ENCODE measurements around the gene DDX5.
"Not testable (repeated sequence)": the region's sequence is repeated elsewhere in the genome, so short reads cannot be mapped to it uniquely, and the experiment has no call there.

DDX5 gene

DNA sequence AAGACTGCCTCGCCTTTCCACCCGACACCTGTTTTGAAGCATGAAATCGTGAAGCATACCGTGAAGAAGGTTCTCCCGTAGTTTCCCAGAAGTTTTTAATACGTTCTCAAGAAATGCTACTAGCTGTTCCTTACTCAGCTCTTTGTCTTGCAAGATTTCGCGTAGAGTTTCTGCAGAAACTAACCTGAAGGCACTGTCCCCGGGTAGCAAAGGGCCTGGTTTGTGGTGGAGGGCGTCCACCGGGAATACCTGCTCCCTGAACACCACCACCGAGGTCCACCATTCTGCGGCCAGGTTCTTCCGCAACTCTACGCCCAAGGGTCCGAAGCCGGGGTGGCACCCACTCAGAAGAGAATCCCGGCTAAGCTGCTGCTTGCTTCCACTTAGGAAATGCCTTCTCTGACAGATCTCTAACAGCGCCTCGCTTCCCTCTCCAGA, 9.7 kb downstream of the DDX5 start:
- Histone ChIP-seq H3K4me1 (ENCODE audit: control extremely low read depth in 1 of 4, control insufficient read depth in 4 of 4, insufficient read depth in 4 of 4, low read length in 3 of 4) (peaks cover 10 to 54% (median 34%) of the 10 kb centered on the region in 4 experiments), H3K9me3 (ENCODE audit: control extremely low read depth in 1 of 5, control insufficient read depth in 4 of 5, insufficient read depth in 2 of 5, low read depth in 1 of 5, low read length in 4 of 5) (no peaks in the 10 kb centered on the region), H3K36me3 (ENCODE audit: control insufficient read depth in 4 of 4, insufficient read depth in 4 of 4, low read length in 3 of 4) (peaks cover 20 to 48% (median 37%) of the 10 kb centered on the region in 4 experiments), H3K27me3 (replicated peaks in 2 of 5; ENCODE audit: control insufficient read depth in 4 of 5, insufficient read depth in 5 of 5, low read length in 4 of 5) (no peaks in the 10 kb centered on the region), H3K27ac (ENCODE audit: insufficient read depth in 1 of 2, low read depth in 1 of 2, low read length in 2 of 2, poor library complexity in 1 of 2, severe bottlenecking in 2 of 2) (peak overlapping the region; percentile 87 to 95), H3K4me3 (ENCODE audit: control insufficient read depth in 1 of 7, extremely low read depth in 1 of 7, insufficient read depth in 4 of 7, low read depth in 2 of 7, low read length in 6 of 7) (peak overlapping the region; percentile 71 to 95 (median 88))
- DNase-seq, result no peak
- under 1% methylated on average over 18 of the region's 20 CpGs for WGBS (ENCODE audit: insufficient coverage)
- POLR2A ChIA-PET, result interaction anchor here (0.5 to 5.4 kb wide), 5 partner anchors 10 to 67 kb away, joined by 4 to 55 read pairs (median 5); partner anchors contain the start of genes CEP95, DDX5 and MILR1
- CTCF ChIA-PET, result interaction anchor here (1.2 to 13.1 kb wide), 3 partner anchors 10 to 74 kb away, joined by 3 to 261 read pairs (median 15); partner anchors contain the start of genes CEP95 and DDX5

DNA sequence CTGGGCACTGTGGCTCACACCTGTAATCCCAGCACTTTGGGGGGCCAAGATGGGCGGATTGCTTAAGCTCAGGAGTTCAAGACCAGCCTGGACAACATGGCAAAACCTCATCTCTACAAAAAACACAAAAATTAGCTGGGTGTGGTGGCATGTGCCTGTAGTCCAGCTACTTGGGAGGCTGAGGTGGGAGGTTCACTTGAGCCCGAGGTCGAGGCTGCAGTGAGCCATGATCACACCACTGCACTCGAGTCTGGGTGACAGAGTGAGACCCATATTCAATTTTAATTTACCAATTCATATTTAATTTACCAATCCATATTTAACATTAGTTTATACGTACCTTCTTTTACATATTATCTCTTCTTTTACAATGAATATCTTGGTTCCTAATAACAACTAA, 10.8 kb downstream of the DDX5 start:
- H3K9me3 ChIP-seq (ENCODE audit: control extremely low read depth in 1 of 5, control insufficient read depth in 4 of 5, insufficient read depth in 2 of 5, low read depth in 1 of 5, low read length in 4 of 5); DNase-seq; H3K27ac ChIP-seq (ENCODE audit: insufficient read depth in 1 of 2, low read depth in 1 of 2, low read length in 2 of 2, poor library complexity in 1 of 2, severe bottlenecking in 2 of 2); H3K27me3 ChIP-seq (replicated peaks in 2 of 5; ENCODE audit: control insufficient read depth in 4 of 5, insufficient read depth in 5 of 5, low read length in 4 of 5): not testable (repeated sequence)
- WGBS (ENCODE audit: insufficient coverage), result 97% methylated on average over 4 of the region's 5 CpGs
- CTCF ChIA-PET, result interaction anchor here (1.2 to 13.1 kb wide), 3 partner anchors 73 to 185 kb away, joined by 3 to 261 read pairs (median 3); no protein-coding TSS in a partner anchor
- peaks cover 10 to 54% (median 34%) of the 10 kb centered on the region in 4 experiments for H3K4me1 ChIP-seq (ENCODE audit: control extremely low read depth in 1 of 4, control insufficient read depth in 4 of 4, insufficient read depth in 4 of 4, low read length in 3 of 4)
- H3K4me3 ChIP-seq (ENCODE audit: control insufficient read depth in 1 of 7, extremely low read depth in 1 of 7, insufficient read depth in 4 of 7, low read depth in 2 of 7, low read length in 6 of 7), result peak overlapping the region in 5 of 7 experiments; percentile 83 to 95 (median 88)
- H3K36me3 ChIP-seq (ENCODE audit: control insufficient read depth in 4 of 4, insufficient read depth in 4 of 4, low read length in 3 of 4), result peaks cover 15 to 48% (median 35%) of the 10 kb centered on the region in 4 experiments
- POLR2A ChIA-PET, result interaction anchor here (5.4 kb wide), 1 partner anchor 11 kb away, joined by 55 read pairs; the partner anchor contains the start of genes CEP95 and DDX5

DNA sequence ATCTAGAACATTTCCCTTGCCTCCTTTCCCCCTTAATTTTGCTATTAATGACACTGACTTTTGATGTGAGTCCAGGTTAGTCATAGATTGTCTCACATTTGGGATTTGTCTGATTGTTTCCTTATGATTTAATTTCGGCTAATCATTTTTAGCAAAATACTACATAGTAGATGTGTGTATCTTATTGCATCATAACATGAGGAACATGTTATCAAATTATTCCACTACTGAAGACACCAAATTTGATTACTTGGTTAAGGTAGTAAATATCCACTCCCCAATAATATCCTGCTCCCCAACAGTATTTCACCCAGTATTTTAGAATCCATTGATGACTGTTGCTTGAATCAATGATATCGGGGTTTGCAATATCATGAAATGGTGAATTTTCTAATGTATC, 12.0 kb downstream of the DDX5 start:
- ChIA-PET POLR2A (interaction anchor here (5.4 kb wide), 1 partner anchor 12 kb away, joined by 55 read pairs; the partner anchor contains the start of genes CEP95 and DDX5), CTCF (interaction anchor here (1.1 to 13.1 kb wide), 3 partner anchors 72 to 184 kb away, joined by 3 to 261 read pairs (median 3); no protein-coding TSS in a partner anchor)
- Histone ChIP-seq H3K9me3 (ENCODE audit: control extremely low read depth in 1 of 5, control insufficient read depth in 4 of 5, insufficient read depth in 2 of 5, low read depth in 1 of 5, low read length in 4 of 5) (no peaks in the 10 kb centered on the region), H3K27me3 (replicated peaks in 2 of 5; ENCODE audit: control insufficient read depth in 4 of 5, insufficient read depth in 5 of 5, low read length in 4 of 5) (no peaks in the 10 kb centered on the region), H3K27ac (ENCODE audit: insufficient read depth in 1 of 2, low read depth in 1 of 2, low read length in 2 of 2, poor library complexity in 1 of 2, severe bottlenecking in 2 of 2) (peak overlapping the region in 1 of 2 experiments; percentile 57), H3K4me3 (ENCODE audit: control insufficient read depth in 1 of 7, extremely low read depth in 1 of 7, insufficient read depth in 4 of 7, low read depth in 2 of 7, low read length in 6 of 7) (peak overlapping the region in 3 of 7 experiments; percentile 8 to 41 (median 34)), H3K4me1 (ENCODE audit: control extremely low read depth in 1 of 4, control insufficient read depth in 4 of 4, insufficient read depth in 4 of 4, low read length in 3 of 4) (peaks cover 10 to 48% (median 34%) of the 10 kb centered on the region in 4 experiments), H3K36me3 (ENCODE audit: control insufficient read depth in 4 of 4, insufficient read depth in 4 of 4, low read length in 3 of 4) (peaks cover 13 to 48% (median 37%) of the 10 kb centered on the region in 4 experiments)
- no peak for DNase-seq
- no CpG with 5 or more reads among the region's 2 CpGs for WGBS (ENCODE audit: insufficient coverage)

DNA sequence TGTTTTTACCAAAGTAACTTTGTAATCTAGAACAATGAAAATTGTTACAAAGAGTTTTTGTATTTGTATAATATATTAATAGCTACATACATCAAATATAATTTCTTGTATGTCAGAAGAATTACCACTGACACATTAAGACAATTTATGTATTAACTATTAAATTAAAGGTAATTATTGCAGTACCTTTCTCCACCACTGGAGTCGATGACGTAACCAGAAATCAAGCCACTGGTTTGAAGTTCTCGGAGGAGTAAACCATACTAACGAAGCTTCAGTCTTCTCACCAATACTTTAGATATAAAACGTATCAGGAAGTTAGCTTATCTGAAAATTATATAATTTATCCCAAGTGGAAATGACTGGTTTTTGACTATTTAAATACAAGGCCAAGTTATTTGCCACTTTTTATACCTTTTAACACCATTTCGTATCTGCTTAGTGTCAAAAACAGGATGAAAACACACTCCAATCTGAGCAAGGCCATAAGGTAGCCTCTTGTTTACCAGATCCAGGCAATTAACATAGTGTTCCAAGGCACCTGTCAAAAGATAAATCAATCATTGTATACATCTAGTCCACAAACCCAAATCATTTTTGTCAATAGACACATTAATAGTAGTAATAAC, 13.5 kb downstream of the DDX5 start:
- POLR2A ChIA-PET, result interaction anchor here (1.2 kb wide), 1 partner anchor 14 kb away, joined by 3 read pairs; the partner anchor contains the start of genes CEP95 and DDX5

DNA sequence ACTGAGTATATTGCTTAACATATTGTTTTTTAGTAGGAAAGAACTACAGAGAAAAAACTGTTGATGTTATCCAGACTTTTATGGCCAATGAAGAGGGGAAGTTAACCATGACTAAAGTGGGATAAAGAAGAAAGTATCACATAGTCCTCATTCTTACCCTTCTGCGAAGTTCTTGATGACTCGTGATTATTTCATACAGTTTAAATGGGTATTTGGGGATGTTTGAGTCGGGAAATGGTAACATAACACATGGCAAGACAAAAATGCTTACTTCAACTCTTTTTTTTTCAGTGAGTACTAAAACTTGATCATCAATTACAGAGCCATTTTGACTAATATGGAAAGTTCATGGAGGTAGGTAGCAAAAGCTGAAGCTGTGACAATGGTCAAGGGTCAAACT, 14.1 kb downstream of the DDX5 start:
- Histone ChIP-seq H3K4me3 (ENCODE audit: control insufficient read depth in 1 of 7, extremely low read depth in 1 of 7, insufficient read depth in 4 of 7, low read depth in 2 of 7, low read length in 6 of 7) (no peak overlapping the region), H3K9me3 (ENCODE audit: control extremely low read depth in 1 of 5, control insufficient read depth in 4 of 5, insufficient read depth in 2 of 5, low read depth in 1 of 5, low read length in 4 of 5) (no peaks in the 10 kb centered on the region), H3K36me3 (ENCODE audit: control insufficient read depth in 4 of 4, insufficient read depth in 4 of 4, low read length in 3 of 4) (peaks cover 21 to 53% (median 42%) of the 10 kb centered on the region in 4 experiments), H3K27ac (ENCODE audit: insufficient read depth in 1 of 2, low read depth in 1 of 2, low read length in 2 of 2, poor library complexity in 1 of 2, severe bottlenecking in 2 of 2) (no peak overlapping the region), H3K4me1 (ENCODE audit: control extremely low read depth in 1 of 4, control insufficient read depth in 4 of 4, insufficient read depth in 4 of 4, low read length in 3 of 4) (peaks cover 10 to 31% (median 24%) of the 10 kb centered on the region in 4 experiments), H3K27me3 (replicated peaks in 2 of 5; ENCODE audit: control insufficient read depth in 4 of 5, insufficient read depth in 5 of 5, low read length in 4 of 5) (no peaks in the 10 kb centered on the region)
- POLR2A ChIA-PET, result interaction anchor here (1.3 kb wide), 1 partner anchor 72 kb away, joined by 4 read pairs; no protein-coding TSS in a partner anchor
- CTCF ChIA-PET, result interaction anchor here (0.7 to 13.1 kb wide), 19 partner anchors 9 to 189 kb away, joined by 3 to 261 read pairs (median 5); partner anchors contain the start of gene CEP95
- DNase-seq, result no peak
- no CpG with 5 or more reads among the region's 3 CpGs for WGBS (ENCODE audit: insufficient coverage)

More for the DNA sequence above, 13.5 kb downstream of the DDX5 start:
- peaks cover 10 to 37% (median 29%) of the 10 kb centered on the region in 4 experiments for H3K4me1 ChIP-seq (ENCODE audit: control extremely low read depth in 1 of 4, control insufficient read depth in 4 of 4, insufficient read depth in 4 of 4, low read length in 3 of 4)
- no peak overlapping the region for H3K4me3 ChIP-seq (ENCODE audit: control insufficient read depth in 1 of 7, extremely low read depth in 1 of 7, insufficient read depth in 4 of 7, low read depth in 2 of 7, low read length in 6 of 7)
- WGBS (ENCODE audit: insufficient coverage), result 100% methylated on average over 1 of the region's 6 CpGs
- peak; percentile 61 to 74 (median 70) for DNase-seq
- H3K27me3 ChIP-seq (replicated peaks in 2 of 5; ENCODE audit: control insufficient read depth in 4 of 5, insufficient read depth in 5 of 5, low read length in 4 of 5), result no peaks in the 10 kb centered on the region
- CTCF ChIA-PET, result interaction anchor here (0.7 to 13.1 kb wide), 15 partner anchors 10 to 189 kb away, joined by 3 to 261 read pairs (median 5); partner anchors contain the start of gene CEP95
- H3K36me3 ChIP-seq (ENCODE audit: control insufficient read depth in 4 of 4, insufficient read depth in 4 of 4, low read length in 3 of 4), result peaks cover 20 to 50% (median 38%) of the 10 kb centered on the region in 4 experiments
- H3K9me3 ChIP-seq (ENCODE audit: control extremely low read depth in 1 of 5, control insufficient read depth in 4 of 5, insufficient read depth in 2 of 5, low read depth in 1 of 5, low read length in 4 of 5), result no peaks in the 10 kb centered on the region
- H3K27ac ChIP-seq (ENCODE audit: insufficient read depth in 1 of 2, low read depth in 1 of 2, low read length in 2 of 2, poor library complexity in 1 of 2, severe bottlenecking in 2 of 2), result no peak overlapping the region

DNA sequence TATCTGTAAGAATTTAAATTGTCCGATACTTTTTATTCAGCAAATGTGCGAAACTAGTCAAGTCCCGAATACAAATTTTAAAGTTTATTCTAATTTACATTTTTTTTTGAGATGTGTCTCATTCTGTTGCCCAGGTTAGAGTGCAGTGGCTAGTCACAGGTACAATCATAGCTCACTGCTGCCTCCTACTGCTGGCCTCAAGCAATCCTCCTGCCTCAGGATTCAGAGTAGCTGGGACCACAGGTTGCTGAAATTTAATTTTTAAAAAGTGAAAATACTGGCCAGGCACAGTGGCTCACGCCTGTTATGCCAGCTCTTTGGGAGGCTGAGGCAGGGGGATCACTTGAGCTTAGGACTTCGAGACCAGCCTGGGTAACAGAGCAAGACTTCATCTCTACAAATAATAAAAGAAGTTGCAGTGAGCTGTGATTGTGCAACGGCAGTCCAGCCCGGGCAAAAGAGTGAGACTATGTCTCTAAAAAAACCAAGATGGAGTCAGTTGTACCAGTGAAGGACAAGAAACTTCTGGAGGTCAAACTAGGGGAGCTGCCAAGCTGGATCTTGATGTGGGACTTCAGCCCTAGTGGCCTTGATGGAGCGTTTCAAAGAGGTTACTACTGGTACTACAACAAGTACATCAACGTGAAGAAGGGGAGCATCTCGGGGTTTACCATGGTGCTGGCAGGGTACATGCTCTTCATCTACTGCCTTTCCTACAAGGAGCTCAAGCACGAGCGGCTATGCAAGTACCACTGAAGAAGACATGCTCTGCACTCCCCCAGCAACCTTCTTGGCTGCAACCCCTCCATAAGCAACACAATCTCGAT, 14.8 kb downstream of the DDX5 start:
- ChIA-PET POLR2A (interaction anchor here (1.0 to 1.3 kb wide), 2 partner anchors 24 to 71 kb away, joined by 3 to 4 read pairs; no protein-coding TSS in a partner anchor), CTCF (interaction anchor here (0.6 to 13.1 kb wide), 30 partner anchors 8 to 185 kb away, joined by 3 to 261 read pairs (median 4); partner anchors contain the start of gene CEP95)
- H3K27ac ChIP-seq (ENCODE audit: insufficient read depth in 1 of 2, low read depth in 1 of 2, low read length in 2 of 2, poor library complexity in 1 of 2, severe bottlenecking in 2 of 2), result no peak overlapping the region
- H3K27me3 ChIP-seq (replicated peaks in 2 of 5; ENCODE audit: control insufficient read depth in 4 of 5, insufficient read depth in 5 of 5, low read length in 4 of 5), result no peaks in the 10 kb centered on the region
- DNase-seq, result peak; percentile 60 to 85 (median 79)
- H3K4me3 ChIP-seq (ENCODE audit: control insufficient read depth in 1 of 7, extremely low read depth in 1 of 7, insufficient read depth in 4 of 7, low read depth in 2 of 7, low read length in 6 of 7), result no peak overlapping the region
- H3K9me3 ChIP-seq (ENCODE audit: control extremely low read depth in 1 of 5, control insufficient read depth in 4 of 5, insufficient read depth in 2 of 5, low read depth in 1 of 5, low read length in 4 of 5), result no peaks in the 10 kb centered on the region
- WGBS (ENCODE audit: insufficient coverage), result 96% methylated on average over 10 of the region's 13 CpGs
- H3K4me1 ChIP-seq (ENCODE audit: control extremely low read depth in 1 of 4, control insufficient read depth in 4 of 4, insufficient read depth in 4 of 4, low read length in 3 of 4), result peaks cover 9 to 26% (median 19%) of the 10 kb centered on the region in 4 experiments
- H3K36me3 ChIP-seq (ENCODE audit: control insufficient read depth in 4 of 4, insufficient read depth in 4 of 4, low read length in 3 of 4), result peaks cover 21 to 54% (median 43%) of the 10 kb centered on the region in 4 experiments

Data from common myeloid progenitor, CD34-positive (primary cell).